A549 treated with Mapracorat at 1 μM for 4 hours (cell line): ENCODE measurements around the gene INTS7. TPM values are rescaled to one million over a fixed set of nuclear protein-coding genes. Genes with fewer than 3 reads are reported as not detected.

Experiments
- total RNA-seq: library from RNA; stranded (reverse); fragments of 200-300 nt; extraction: Qiagen RNA extraction; gene quantifications from 5 replicates; pipeline ENCODE4 v1.2.3, GENCODE V29; 2022

INTS7 gene, protein sequence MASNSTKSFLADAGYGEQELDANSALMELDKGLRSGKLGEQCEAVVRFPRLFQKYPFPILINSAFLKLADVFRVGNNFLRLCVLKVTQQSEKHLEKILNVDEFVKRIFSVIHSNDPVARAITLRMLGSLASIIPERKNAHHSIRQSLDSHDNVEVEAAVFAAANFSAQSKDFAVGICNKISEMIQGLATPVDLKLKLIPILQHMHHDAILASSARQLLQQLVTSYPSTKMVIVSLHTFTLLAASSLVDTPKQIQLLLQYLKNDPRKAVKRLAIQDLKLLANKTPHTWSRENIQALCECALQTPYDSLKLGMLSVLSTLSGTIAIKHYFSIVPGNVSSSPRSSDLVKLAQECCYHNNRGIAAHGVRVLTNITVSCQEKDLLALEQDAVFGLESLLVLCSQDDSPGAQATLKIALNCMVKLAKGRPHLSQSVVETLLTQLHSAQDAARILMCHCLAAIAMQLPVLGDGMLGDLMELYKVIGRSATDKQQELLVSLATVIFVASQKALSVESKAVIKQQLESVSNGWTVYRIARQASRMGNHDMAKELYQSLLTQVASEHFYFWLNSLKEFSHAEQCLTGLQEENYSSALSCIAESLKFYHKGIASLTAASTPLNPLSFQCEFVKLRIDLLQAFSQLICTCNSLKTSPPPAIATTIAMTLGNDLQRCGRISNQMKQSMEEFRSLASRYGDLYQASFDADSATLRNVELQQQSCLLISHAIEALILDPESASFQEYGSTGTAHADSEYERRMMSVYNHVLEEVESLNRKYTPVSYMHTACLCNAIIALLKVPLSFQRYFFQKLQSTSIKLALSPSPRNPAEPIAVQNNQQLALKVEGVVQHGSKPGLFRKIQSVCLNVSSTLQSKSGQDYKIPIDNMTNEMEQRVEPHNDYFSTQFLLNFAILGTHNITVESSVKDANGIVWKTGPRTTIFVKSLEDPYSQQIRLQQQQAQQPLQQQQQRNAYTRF
- total RNA-seq = 16.5 to 19.5 TPM (median 19.4 TPM) in 5 replicates

DNA sequence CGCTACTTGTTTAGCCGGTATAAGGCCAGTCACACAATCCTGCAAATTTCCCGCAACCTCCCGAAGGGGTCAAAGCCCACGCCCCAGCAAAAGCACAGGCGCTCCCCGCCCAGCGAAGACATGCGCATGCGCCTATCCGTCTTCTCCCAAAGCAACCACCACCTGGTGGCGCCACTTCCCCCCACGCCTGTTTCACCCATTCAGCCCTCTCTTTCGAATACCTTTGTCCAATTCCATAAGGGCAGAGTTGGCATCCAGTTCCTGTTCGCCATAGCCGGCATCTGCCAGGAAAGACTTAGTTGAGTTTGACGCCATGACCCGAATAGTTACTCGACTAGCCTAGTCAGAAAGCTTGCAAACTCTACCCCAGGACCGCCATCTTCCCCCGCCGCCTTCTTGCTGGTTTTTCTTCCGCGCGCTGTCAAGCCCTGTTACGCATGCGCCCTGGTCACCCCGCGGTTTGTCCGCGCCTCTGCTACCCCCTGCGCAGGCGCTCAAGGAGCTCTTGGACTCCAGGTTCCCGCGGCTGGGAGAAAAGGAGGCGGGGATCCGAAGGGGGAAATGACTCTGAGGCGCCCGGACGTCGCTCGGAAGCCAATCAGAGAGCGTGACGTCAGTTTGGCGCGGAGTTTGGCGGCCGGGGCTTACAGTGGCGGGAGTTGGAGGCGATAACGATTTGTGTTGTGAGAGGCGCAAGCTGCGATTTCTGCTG, at the start of gene INTS7, which contains the start of gene DTL:
TSS of gene INTS7 (minus strand) at position 435 of the 712 bp plus-strand sequence. CDS start at position 315, 120 bp downstream.
TSS of gene DTL (plus strand) at position 626 of the 712 bp plus-strand sequence. CDS start 143 bp downstream, outside the sequence.

Other genes with a start within 250 kb of the INTS7 start
- 20.3 to 29.5 TPM (median 26.0 TPM) in 5 replicates for gene LPGAT1, start 204.8 kb downstream of the INTS7 start, total RNA-seq
- 17.4 to 23.7 TPM (median 23.2 TPM) in 5 replicates for gene DTL, start 191 bp upstream of the INTS7 start, total RNA-seq
- 20.1 to 23.6 TPM (median 22.9 TPM) in 5 replicates for gene PPP2R5A, start 249.9 kb upstream of the INTS7 start, total RNA-seq